ENCODE data around the gene DSN1. TPM values are rescaled to one million over a fixed set of nuclear protein-coding genes. Genes with fewer than 3 reads are reported as not detected.

DSN1 gene
- total and polyA plus RNA-seq, 7 donors = 4.4 to 11.7 (median 6.4) TPM

- Histone ChIP-seq H3K4me3 (no peak overlapping the region), H3K27me3 (no peaks in the 10 kb centered on the region), H3K36me3 (peaks cover 0 to 7% (median 0%) of the 10 kb centered on the region in 4 donors), H3K9me3 (no peaks in the 10 kb centered on the region), H3K27ac (peak overlapping the region in 3 of 4 donors; percentile 59 to 75 (median 69)), H3K4me1 (peaks cover 0 to 35% (median 13%) of the 10 kb centered on the region in 4 donors)
- intact Hi-C loops (cut with DNase I) = loop anchor here (5.0 kb wide), 2 partner anchors 80 to 195 kb away; no protein-coding TSS in a partner anchor
- peak; percentile 87 for DNase-seq
- 92 to 93% methylated on average over 5 of the region's 5 CpGs for WGBS, 2 donors
- TF ChIP-seq POLR2AphosphoS5 (IDR thresholded peaks at IDR 0.05) (peak; percentile 75 to 87 (median 78)), EP300 (IDR thresholded peaks at IDR 0.05) (peak in 3 of 4 donors; percentile 2 to 29 (median 7)), CTCF (IDR thresholded peaks at IDR 0.05) (no peak)
Observed at GRCh38 chr20:36752582-36752981, 21.0 kb downstream of the DSN1 start.

GRCh38 chr20:36745927-36746659 is 27.5 kb downstream of the DSN1 start, which contains the start of gene NDRG3:
Gene NDRG3, minus strand, starts transcription at chr20:36746090. Its CDS starts 24,355 bp downstream, at chr20:36721735.
- no peaks in the 10 kb centered on the region for H3K36me3 ChIP-seq
- peak within 1 kb of the TSS; percentile 83 to 99 (median 94) for H3K4me3 ChIP-seq
- H3K4me1 ChIP-seq = peaks cover 0 to 24% (median 19%) of the 10 kb centered on the region in 4 donors
- intact Hi-C loops (cut with DNase I) = loop anchor here (5.0 to 10.0 kb wide), 2 partner anchors 116 to 281 kb away; a partner anchor contains a TSS
- H3K27me3 ChIP-seq = no peaks in the 10 kb centered on the region
- no peak for TF ChIP-seq EP300 (IDR thresholded peaks at IDR 0.05)
- TF ChIP-seq POLR2AphosphoS5 (IDR thresholded peaks at IDR 0.05) = peak in 3 of 4 donors; percentile 24 to 28 (median 24)
- H3K27ac ChIP-seq = peak within 1 kb of the TSS; percentile 71 to 84 (median 83)
- peak; percentile 98 for DNase-seq
- no peaks in the 10 kb centered on the region for H3K9me3 ChIP-seq
- WGBS, 2 donors = 2 to 4% methylated on average over 63 of the region's 63 CpGs

- H3K27ac ChIP-seq = peak overlapping the region; percentile 63 to 84 (median 83)
- no peaks in the 10 kb centered on the region for H3K9me3 ChIP-seq
- DNase-seq = peak; percentile 68
- 2 to 7% methylated on average over 44 of the region's 44 CpGs for WGBS, 2 donors
- H3K27me3 ChIP-seq = no peaks in the 10 kb centered on the region
- no peaks in the 10 kb centered on the region for H3K36me3 ChIP-seq
- intact Hi-C loops (cut with DNase I) = loop anchor here (5.0 to 10.0 kb wide), 2 partner anchors 117 to 281 kb away; a partner anchor contains a TSS
- peaks cover 0 to 27% (median 21%) of the 10 kb centered on the region in 4 donors for H3K4me1 ChIP-seq
- peak overlapping the region; percentile 83 to 99 (median 94) for H3K4me3 ChIP-seq
- TF ChIP-seq EP300 (IDR thresholded peaks at IDR 0.05) (no peak), POLR2A (IDR thresholded peaks at IDR 0.05) (no peak), CTCF (IDR thresholded peaks at IDR 0.05) (no peak), POLR2AphosphoS5 (IDR thresholded peaks at IDR 0.05) (no peak)
Observed at GRCh38 chr20:36745234-36745926, 28.2 kb downstream of the DSN1 start.

GRCh38 chr20:36744764-36745191 is 28.8 kb downstream of the DSN1 start:
- intact Hi-C loops (cut with DNase I) = loop anchor here (5.0 to 10.0 kb wide), 2 partner anchors 118 to 280 kb away; a partner anchor contains a TSS
- no peak for DNase-seq
- 16 to 41% methylated on average over 8 of the region's 8 CpGs for WGBS, 2 donors
- Histone ChIP-seq H3K4me1 (peaks cover 0 to 27% (median 21%) of the 10 kb centered on the region in 4 donors), H3K27ac (peak overlapping the region; percentile 63 to 84 (median 83)), H3K27me3 (no peaks in the 10 kb centered on the region), H3K4me3 (peak overlapping the region; percentile 83 to 99 (median 94)), H3K9me3 (no peaks in the 10 kb centered on the region), H3K36me3 (no peaks in the 10 kb centered on the region)
- TF ChIP-seq CTCF (IDR thresholded peaks at IDR 0.05) (no peak), POLR2A (IDR thresholded peaks at IDR 0.05) (no peak), EP300 (IDR thresholded peaks at IDR 0.05) (no peak), POLR2AphosphoS5 (IDR thresholded peaks at IDR 0.05) (no peak)

Measured in sigmoid colon (tissue), 7 donors.